HepG2 (cell line): ENCODE results near the gene KATNA1.

Experiments
- DPF2 ChIP-seq: sonication (generic); formaldehyde crosslinking; IDR thresholded peaks from 2 replicates; pipeline ENCODE4 v1.4.0; 2020; ENCODE audit warnings: mild to moderate bottlenecking, low read depth, missing genetic modification reagents, borderline replicate concordance
- EP300 ChIP-seq, 3 experiments: sonication (generic) in 1 of 3; formaldehyde crosslinking in 1 of 3; IDR thresholded peaks; 2 replicates each; pipeline versions ENCODE4 v1.5.1 to v1.6.1; 2011 to 2020; ENCODE audit warnings: low read depth in 2 of 3, low read length in 2 of 3, borderline replicate concordance in 1 of 3, improper control_type of control experiment in 1 of 3, mild to moderate bottlenecking in 1 of 3, missing genetic modification reagents in 1 of 3, moderate library complexity in 1 of 3
- HHEX ChIP-seq: IDR thresholded peaks from 2 replicates; pipeline ENCODE4 v1.6.1; 2016; ENCODE audit warnings: control low read depth
- MAFK ChIP-seq, 2 experiments: IDR thresholded peaks in 1 of 2; conservative IDR thresholded peaks in 1 of 2; 2 replicates each; pipeline ENCODE4 v1.6.1; 2011; ENCODE audit warnings: improper control_type of control experiment in 2 of 2, low read length in 2 of 2
- MED1 ChIP-seq: sonication (generic); formaldehyde crosslinking; IDR thresholded peaks from 2 replicates; pipeline ENCODE4 v1.4.0; 2020; ENCODE audit warnings: missing genetic modification reagents
- NFYB ChIP-seq: sonication (generic); formaldehyde crosslinking; IDR thresholded peaks from 2 replicates; pipeline ENCODE4 v1.4.0; 2020; ENCODE audit warnings: missing genetic modification reagents
- STAG1 ChIP-seq: sonication (generic); formaldehyde crosslinking; IDR thresholded peaks from 2 replicates; pipeline ENCODE4 v1.4.0; 2020; ENCODE audit warnings: missing genetic modification reagents
- ZFP36 ChIP-seq: fragments of 150-350 bp; IDR thresholded peaks from 2 replicates; pipeline ENCODE4 v1.6.1; 2018; ENCODE audit warnings: borderline replicate concordance, low read length, low read depth; ENCODE audit not compliant: partially characterized antibody
- TF ChIP-seq, protein P1 (sequence below): sonication (generic); formaldehyde crosslinking; IDR thresholded peaks from 2 replicates; pipeline ENCODE4 v1.4.0; 2020; ENCODE audit warnings: missing genetic modification reagents, borderline replicate concordance
- TF ChIP-seq, protein P2 (sequence below), 2 experiments: sonication (generic) in 1 of 2; formaldehyde crosslinking in 1 of 2; IDR thresholded peaks; 2 replicates each; pipeline versions ENCODE4 v1.4.0 to v1.6.1; 2018 to 2020; ENCODE audit warnings: missing genetic modification reagents in 2 of 2, borderline replicate concordance in 1 of 2, low read depth in 1 of 2, mild to moderate bottlenecking in 1 of 2, missing biosample characterization in 1 of 2
- TF ChIP-seq, protein P3 (sequence below): sonication (generic); formaldehyde crosslinking; IDR thresholded peaks from 2 replicates; pipeline ENCODE4 v1.4.0; 2020; ENCODE audit warnings: missing genetic modification reagents

DNA sequence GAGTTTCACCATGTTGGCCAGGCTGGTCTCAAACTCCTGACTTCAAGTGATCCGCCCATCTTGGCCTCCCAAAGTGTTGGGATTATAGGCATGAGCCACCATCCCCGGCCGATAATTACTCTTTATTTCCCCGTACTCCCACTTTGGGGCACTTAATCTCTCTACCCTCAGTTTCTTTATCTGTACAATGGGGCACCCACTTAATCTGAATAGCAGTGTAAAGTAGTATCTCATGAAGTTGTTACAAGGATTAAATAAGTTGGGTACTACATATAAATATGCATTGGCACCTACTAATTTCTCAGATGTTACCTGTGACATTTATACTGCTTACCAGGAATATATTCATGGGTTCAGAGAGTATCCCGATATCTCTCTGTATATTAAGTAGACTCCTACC is 67.2 kb downstream of the KATNA1 start:
- TF ChIP-seq, protein P1, sequence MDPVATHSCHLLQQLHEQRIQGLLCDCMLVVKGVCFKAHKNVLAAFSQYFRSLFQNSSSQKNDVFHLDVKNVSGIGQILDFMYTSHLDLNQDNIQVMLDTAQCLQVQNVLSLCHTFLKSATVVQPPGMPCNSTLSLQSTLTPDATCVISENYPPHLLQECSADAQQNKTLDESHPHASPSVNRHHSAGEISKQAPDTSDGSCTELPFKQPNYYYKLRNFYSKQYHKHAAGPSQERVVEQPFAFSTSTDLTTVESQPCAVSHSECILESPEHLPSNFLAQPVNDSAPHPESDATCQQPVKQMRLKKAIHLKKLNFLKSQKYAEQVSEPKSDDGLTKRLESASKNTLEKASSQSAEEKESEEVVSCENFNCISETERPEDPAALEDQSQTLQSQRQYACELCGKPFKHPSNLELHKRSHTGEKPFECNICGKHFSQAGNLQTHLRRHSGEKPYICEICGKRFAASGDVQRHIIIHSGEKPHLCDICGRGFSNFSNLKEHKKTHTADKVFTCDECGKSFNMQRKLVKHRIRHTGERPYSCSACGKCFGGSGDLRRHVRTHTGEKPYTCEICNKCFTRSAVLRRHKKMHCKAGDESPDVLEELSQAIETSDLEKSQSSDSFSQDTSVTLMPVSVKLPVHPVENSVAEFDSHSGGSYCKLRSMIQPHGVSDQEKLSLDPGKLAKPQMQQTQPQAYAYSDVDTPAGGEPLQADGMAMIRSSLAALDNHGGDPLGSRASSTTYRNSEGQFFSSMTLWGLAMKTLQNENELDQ, result no peak
- TF ChIP-seq MED1 (CRISPR knock-in tag) (no peak), ZFP36 (no peak), HHEX (no peak), STAG1 (CRISPR knock-in tag) (no peak), NFYB (CRISPR knock-in tag) (no peak), EP300 (IDR thresholded peaks at IDR 0.05; ENCODE audit: low read depth in 2 of 2, low read length in 2 of 2) (no peak), EP300 (CRISPR knock-in tag; IDR thresholded peaks at IDR 0.05; ENCODE audit: borderline replicate concordance) (no peak), MAFK (conservative IDR thresholded peaks at IDR 0.05 in 1 of 2, IDR thresholded peaks at IDR 0.05 in 1 of 2; ENCODE audit: low read length in 2 of 2) (no peak), DPF2 (CRISPR knock-in tag) (no peak)
- TF ChIP-seq, protein P2, sequence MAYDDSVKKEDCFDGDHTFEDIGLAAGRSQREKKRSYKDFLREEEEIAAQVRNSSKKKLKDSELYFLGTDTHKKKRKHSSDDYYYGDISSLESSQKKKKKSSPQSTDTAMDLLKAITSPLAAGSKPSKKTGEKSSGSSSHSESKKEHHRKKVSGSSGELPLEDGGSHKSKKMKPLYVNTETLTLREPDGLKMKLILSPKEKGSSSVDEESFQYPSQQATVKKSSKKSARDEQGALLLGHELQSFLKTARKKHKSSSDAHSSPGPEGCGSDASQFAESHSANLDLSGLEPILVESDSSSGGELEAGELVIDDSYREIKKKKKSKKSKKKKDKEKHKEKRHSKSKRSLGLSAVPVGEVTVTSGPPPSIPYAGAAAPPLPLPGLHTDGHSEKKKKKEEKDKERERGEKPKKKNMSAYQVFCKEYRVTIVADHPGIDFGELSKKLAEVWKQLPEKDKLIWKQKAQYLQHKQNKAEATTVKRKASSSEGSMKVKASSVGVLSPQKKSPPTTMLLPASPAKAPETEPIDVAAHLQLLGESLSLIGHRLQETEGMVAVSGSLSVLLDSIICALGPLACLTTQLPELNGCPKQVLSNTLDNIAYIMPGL (CRISPR knock-in tag; IDR thresholded peaks at IDR 0.05; ENCODE audit: borderline replicate concordance in 1 of 2, low read depth in 1 of 2), result no peak
- TF ChIP-seq, protein P3, sequence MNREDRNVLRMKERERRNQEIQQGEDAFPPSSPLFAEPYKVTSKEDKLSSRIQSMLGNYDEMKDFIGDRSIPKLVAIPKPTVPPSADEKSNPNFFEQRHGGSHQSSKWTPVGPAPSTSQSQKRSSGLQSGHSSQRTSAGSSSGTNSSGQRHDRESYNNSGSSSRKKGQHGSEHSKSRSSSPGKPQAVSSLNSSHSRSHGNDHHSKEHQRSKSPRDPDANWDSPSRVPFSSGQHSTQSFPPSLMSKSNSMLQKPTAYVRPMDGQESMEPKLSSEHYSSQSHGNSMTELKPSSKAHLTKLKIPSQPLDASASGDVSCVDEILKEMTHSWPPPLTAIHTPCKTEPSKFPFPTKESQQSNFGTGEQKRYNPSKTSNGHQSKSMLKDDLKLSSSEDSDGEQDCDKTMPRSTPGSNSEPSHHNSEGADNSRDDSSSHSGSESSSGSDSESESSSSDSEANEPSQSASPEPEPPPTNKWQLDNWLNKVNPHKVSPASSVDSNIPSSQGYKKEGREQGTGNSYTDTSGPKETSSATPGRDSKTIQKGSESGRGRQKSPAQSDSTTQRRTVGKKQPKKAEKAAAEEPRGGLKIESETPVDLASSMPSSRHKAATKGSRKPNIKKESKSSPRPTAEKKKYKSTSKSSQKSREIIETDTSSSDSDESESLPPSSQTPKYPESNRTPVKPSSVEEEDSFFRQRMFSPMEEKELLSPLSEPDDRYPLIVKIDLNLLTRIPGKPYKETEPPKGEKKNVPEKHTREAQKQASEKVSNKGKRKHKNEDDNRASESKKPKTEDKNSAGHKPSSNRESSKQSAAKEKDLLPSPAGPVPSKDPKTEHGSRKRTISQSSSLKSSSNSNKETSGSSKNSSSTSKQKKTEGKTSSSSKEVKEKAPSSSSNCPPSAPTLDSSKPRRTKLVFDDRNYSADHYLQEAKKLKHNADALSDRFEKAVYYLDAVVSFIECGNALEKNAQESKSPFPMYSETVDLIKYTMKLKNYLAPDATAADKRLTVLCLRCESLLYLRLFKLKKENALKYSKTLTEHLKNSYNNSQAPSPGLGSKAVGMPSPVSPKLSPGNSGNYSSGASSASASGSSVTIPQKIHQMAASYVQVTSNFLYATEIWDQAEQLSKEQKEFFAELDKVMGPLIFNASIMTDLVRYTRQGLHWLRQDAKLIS (CRISPR knock-in tag), result no peak
